GM18951 (cell line): ENCODE results near the gene GON4L.
"Not testable (repeated sequence)": the region's sequence is repeated elsewhere in the genome, so short reads cannot be mapped to it uniquely, and the experiment has no call there.

Experiments
- POLR2A ChIP-seq: IDR thresholded peaks from 4 replicates; pipeline ENCODE4 v1.6.1; 2011; ENCODE audit warnings: mild to moderate bottlenecking; ENCODE audit not compliant: insufficient read length, insufficient read depth; ENCODE audit errors: extremely low read depth
- in situ Hi-C: fragments of 300-500 bp; cut with MboI; formaldehyde crosslinking; loops from one replicate; pipeline ENCODE4 v1.12.0; 2022; ENCODE audit warnings: low sequenced_read_pairs, mixed read lengths, inconsistent platforms; ENCODE audit not compliant: unreplicated experiment

GON4L gene

GRCh38 chr1:155834296-155834926, 22.6 kb downstream of the GON4L start:
- in situ Hi-C loops = no loop called here
- no peak for TF ChIP-seq POLR2A

- no peak for TF ChIP-seq POLR2A
- in situ Hi-C loops = no loop called here
Observed at GRCh38 chr1:155833665-155834295, 23.2 kb downstream of the GON4L start.

- in situ Hi-C loops = no loop called here
- no peak for TF ChIP-seq POLR2A
Observed at GRCh38 chr1:155831279-155831976, 25.6 kb downstream of the GON4L start.

GRCh38 chr1:155827450-155827849, 29.6 kb downstream of the GON4L start:
- in situ Hi-C loops = no loop called here
- TF ChIP-seq POLR2A = no peak

- in situ Hi-C loops = no loop called here
Observed at GRCh38 chr1:155816351-155816750, 40.7 kb downstream of the GON4L start.

GRCh38 chr1:155813672-155814071, 43.3 kb downstream of the GON4L start:
- in situ Hi-C loops = no loop called here
- TF ChIP-seq POLR2A = no peak

More at GRCh38 chr1:155816351-155816750, 40.7 kb downstream of the GON4L start:
- TF ChIP-seq POLR2A = no peak

GRCh38 chr1:155812878-155813277, 44.1 kb downstream of the GON4L start:
- in situ Hi-C loops = no loop called here
- TF ChIP-seq POLR2A = no peak

GRCh38 chr1:155809088-155809487, 47.9 kb downstream of the GON4L start:
- in situ Hi-C loops = no loop called here
- no peak for TF ChIP-seq POLR2A

GRCh38 chr1:155801149-155801548, 55.9 kb downstream of the GON4L start:
- no peak for TF ChIP-seq POLR2A
- in situ Hi-C loops = no loop called here

GRCh38 chr1:155795618-155796017, 61.4 kb downstream of the GON4L start:
- in situ Hi-C loops = not testable (repeated sequence)

GRCh38 chr1:155794605-155795245, 62.3 kb downstream of the GON4L start:
- in situ Hi-C loops = no loop called here

GRCh38 chr1:155793213-155793612, 63.8 kb downstream of the GON4L start:
- in situ Hi-C loops = no loop called here
- TF ChIP-seq POLR2A = no peak

More at GRCh38 chr1:155794605-155795245, 62.3 kb downstream of the GON4L start:
- no peak for TF ChIP-seq POLR2A

GRCh38 chr1:155777582-155777981, 79.4 kb downstream of the GON4L start:
- TF ChIP-seq POLR2A = no peak
- in situ Hi-C loops = no loop called here
